ENCODE measurements around the gene OR1A2.
A peak's percentile ranks its signal among the peaks of the same experiment; 100 is the strongest.
"Not testable (repeated sequence)": the region's sequence is repeated elsewhere in the genome, so short reads cannot be mapped to it uniquely, and the experiment has no call there.

The OR1A2 gene, protein sequence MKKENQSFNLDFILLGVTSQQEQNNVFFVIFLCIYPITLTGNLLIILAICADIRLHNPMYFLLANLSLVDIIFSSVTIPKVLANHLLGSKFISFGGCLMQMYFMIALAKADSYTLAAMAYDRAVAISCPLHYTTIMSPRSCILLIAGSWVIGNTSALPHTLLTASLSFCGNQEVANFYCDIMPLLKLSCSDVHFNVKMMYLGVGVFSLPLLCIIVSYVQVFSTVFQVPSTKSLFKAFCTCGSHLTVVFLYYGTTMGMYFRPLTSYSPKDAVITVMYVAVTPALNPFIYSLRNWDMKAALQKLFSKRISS

DNA sequence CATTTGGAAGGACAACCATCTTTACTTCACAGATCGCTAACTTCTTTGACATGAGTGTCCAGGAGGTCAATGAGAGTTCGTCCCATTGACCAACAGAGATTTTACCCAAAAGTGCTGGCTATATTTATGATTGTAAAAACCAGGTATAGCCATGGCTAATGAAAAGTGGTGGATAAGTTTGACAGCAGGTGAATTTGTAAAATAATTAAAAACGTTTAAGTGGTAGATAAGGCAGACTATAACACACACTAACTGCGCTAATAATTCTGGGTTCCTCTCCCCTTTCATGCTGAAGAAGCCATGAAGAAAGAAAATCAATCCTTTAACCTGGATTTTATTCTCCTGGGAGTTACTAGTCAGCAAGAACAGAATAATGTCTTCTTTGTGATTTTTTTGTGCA, at the start of gene OR1A2:
Gene OR1A2 (plus strand): TSS at position 301 of the 400 bp plus-strand sequence. CDS start 0 bp downstream, at position 301.
- FAIRE-seq, result no peak

DNA sequence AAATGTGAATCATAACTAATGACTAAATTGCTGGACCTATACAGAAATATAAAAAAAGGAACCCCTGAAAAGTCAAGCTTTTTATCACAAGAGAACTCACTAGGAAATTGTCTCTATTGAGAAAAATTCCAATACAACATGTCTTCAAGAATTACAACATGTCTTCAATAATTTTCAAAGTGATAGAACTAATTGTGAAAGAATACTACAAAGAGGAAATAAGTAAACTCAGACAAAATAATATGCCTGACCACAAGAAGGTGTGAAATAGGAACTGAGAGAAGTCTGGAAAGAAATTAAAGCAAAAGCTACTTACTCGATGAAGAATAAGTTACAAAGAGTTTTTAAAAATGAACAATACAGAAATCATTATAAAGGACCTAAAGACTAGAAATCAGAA, 40.1 kb upstream of the OR1A2 start:
- FAIRE-seq, result no peak

DNA sequence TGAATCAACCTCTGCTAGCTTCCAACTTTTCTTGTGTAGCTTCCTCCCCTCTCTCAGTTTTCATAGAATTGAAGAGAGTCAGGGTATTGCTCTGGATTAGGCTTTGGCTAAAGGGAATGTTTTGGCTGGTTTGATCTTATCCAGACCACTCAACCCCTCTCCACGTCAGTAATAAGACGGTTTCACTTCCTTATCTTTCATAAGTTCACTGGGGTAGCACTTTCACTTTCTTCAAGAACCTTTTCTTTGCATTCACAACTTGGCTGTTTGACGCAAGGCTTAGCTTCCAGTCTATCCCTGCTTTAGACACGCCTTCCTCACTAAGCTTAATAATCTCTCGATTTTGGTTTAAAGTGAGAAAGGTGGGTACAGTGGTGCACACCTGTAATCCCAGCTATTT, 29.7 kb upstream of the OR1A2 start:
- FAIRE-seq, result no peak

DNA sequence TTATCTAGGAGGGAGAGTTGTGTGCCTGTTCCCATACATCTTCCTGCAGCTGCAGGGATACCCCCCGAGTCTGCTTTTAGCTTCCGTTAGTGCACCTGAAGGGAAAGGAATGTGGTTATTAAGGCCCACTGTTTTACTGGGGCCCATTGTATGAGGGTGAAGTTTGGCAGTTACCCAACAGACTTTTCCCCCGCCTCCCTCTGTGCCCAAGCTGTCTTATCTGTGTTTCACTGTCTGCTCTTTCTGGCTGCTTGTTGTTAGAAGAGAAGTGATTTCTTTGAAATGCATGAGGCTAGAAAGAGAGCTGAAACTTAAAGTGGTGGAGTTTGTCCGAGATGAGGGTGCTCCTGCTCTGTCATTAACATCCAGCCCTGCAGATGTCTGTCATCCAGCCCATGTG, 7.4 kb upstream of the OR1A2 start:
- FAIRE-seq, result no peak

DNA sequence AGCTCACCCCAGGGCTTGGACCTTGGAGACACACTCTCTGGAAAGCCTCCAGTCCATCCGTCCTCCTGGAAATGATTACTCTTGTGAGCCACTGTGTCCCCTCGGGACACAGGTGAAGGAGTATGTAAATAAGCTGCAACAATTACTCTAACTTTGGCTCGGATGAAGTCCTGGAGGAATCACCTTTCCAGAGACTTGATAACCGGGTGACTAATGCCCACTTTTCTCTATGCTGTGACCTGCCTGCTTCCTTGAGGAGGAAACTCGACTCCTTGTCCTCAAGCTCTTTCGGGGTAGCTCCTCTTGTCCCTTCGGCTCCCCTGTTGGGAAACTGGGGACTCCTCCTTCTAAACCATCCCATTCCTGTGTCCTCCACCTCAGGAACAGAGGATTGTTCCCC, 10.0 kb downstream of the OR1A2 start, which contains the start of gene OR1A1:
Gene OR1A1 (plus strand): TSS at position 301 of the 400 bp plus-strand sequence. CDS start 7,954 bp downstream, outside the sequence.
- FAIRE-seq, result no peak

DNA sequence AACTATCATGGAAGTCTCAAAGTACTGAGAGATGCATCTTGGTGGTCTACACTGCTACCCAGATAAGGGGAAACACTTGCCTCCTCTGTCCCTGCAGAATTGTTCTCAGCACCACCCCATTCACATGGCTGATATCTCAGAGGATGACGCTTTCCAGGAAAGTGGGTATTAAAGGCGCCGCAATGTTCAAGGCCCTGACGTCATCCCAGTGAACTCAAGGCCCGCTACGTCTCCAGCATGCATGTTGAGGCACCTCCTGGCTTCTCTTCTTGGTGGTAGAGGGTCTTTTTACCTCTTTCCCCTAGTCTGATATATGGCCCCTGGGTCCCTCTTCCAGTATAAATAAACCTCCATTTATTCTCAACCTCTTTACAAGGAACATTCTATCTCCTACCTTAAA, 11.2 kb downstream of the OR1A2 start:
- FAIRE-seq, result no peak

DNA sequence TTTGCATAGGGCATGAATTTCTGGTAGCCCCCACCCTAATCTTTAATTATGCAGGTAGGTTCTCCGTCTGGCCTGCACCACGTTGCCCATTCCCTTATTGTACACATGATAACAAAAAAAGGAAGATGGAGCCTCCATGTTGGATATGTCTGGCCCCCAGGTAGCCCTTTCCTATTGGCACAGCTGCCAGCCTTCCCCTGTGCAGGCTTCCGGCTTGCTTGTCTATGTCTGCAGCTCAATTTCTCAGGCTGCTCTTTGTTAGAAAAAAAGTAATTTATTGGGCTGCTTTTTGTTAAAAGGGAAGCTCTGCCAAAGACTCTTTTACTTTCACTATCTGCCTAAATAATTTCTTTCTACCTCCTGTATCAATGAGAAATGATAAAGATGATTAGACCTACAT, 15.7 kb downstream of the OR1A2 start:
- FAIRE-seq, result no peak

DNA sequence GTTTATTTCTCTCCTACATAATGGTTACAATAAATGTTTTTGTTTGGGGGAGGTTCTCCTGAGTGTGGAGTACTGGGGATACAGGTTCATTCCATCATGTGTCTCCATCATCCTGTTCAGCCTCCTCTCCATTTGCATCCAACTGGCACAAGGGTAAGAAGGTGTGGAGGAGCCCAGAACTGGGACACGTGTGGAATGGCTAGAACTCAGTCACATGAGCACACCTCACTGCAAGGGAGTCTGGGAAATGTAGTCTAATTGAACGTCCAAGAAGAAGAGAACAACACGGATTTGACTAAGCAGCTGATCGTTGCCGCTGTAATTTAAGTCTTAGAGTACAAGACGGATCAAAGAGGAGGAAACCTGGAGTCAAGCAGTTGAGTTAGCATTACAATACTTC, 16.3 kb downstream of the OR1A2 start:
- FAIRE-seq, result no peak

DNA sequence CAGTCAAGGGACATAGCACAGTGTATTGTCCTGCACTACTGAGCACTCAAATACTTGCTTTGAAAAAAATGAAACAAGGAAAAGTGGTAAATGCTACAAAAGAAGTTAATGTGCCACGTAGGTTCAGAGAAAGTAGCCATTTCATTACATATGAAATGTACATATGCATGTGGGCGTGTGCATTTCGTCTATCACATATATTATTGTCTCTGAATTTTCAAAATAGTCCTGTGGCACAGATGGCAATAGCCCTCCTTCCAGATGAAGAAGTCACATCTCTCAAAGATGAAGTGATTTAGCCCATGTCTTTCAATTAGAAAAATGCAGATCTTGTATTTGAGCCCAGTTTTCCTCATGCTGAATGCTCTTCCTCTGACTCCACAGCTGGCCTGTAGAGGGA, 22.7 kb downstream of the OR1A2 start:
- not testable (repeated sequence) for FAIRE-seq

DNA sequence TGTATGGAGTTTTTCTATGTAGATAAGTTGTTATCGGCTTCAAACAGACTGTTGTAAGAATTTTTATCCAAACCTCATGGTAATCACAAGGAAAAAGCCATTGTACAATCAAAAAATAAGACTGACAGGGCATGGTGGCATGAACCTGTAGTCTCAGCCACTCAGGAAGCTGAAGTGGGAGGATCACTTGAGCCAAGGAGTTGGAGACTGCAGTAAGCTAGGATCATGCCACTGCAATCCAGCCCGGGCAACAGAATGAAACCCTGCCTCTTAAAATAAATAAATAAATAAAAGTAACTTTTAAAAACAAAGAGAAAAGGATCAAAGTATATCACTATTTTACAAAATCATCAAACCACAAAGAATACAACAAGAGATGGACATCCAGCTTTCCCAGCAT, 24.5 kb downstream of the OR1A2 start:
- FAIRE-seq, result no peak

DNA sequence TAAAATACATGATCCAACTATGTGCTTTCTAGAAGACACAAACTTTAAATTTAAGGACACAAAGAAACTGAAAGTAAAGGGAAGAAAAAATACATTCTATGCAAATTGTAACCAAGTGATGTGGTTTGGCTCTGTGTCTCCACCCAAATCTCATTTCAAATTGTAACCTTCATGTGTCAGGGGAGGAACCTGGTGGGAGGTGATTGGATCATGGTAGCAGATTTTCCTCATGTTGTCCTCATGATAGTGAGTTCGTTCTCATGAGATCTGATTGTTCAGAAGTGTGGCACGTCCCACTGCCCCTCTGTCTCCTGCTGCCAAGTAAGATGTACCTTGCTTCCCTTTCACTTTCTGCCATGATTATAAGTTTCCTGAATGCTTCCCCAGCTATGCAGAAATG, 25.2 kb downstream of the OR1A2 start:
- FAIRE-seq, result no peak

DNA sequence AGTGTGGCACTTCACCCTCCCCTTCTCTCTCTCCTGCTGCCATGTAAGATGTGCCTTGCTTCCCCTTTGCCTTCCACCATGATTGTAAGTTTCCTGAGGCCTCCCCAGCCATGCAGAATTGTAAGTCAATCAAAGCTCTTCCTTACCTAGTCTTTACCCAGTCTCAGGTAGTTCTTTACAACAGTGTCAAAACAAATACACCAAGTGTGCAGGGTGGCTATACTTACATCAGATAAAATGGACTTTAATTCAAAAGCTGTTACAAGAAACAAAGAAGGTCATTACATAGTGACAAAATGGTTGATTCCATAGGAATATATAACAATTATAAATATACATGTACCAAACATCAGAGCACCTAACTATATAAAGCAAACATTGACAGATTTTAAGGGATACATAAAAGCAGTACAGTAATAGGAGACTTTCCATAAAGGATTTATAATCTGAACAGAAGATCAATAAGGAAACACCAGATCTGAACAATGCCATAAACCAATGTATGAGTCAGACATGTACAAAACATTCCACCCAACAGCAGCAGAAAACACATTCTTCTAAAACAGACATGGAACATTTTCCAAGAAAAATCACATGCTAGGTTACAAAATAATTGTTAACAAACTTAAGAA, 27.5 kb downstream of the OR1A2 start:
- FAIRE-seq, result peak; percentile 81

DNA sequence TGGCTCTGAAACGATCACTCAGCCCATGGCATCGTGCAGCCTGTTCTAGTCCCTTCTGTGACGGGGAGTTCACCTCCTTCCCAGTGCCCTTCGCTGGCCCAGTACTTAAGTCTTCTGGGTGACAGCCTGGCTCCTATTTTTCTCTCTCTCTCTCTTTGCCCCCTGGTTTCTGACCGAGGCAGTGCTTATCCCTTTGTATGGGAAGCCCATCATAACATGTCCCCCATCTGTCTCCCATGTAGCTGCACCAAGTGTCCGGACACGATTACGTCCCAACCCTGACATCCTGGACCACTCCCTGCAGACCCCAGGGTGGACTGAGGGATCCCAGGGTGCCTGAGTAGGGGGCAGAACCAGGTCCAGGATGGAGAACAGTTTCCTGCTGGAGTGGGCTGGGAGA, 35.0 kb downstream of the OR1A2 start:
- FAIRE-seq, result not testable (repeated sequence)

DNA sequence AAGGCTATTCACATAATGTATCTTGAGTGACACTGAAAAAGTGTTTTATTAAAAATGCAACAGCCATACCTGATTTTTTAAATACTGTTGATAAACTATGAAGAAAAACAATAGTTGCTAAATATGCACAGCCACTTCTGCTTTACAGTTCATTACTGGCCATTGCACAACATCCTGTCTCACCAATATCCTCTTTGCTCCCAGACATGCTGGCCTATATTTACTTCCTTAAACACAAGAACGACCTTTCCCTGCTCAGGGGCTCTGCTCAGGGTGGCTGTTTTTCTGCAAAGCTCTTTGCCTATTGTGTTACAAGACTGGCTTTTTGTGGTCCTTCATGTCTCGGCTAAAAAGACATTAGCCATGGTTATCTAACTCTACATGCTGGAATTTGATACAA, 41.4 kb downstream of the OR1A2 start:
- FAIRE-seq, result not testable (repeated sequence)

DNA sequence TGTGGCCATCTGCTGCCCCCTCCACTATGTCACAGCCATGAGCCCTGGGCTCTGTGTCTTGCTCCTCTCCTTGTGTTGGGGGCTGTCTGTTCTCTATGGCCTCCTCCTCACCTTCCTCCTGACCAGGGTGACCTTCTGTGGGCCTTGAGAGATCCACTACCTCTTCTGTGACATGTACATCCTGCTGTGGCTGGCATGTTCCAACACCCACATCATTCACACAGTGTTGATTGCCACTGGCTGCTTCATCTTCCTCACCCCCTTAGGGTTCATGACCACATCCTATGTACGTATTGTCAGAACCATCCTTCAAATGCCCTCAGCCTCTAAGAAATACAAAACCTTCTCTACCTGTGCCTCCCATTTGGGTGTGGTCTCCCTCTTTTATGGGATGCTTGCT, 43.7 kb downstream of the OR1A2 start:
- not testable (repeated sequence) for FAIRE-seq

DNA sequence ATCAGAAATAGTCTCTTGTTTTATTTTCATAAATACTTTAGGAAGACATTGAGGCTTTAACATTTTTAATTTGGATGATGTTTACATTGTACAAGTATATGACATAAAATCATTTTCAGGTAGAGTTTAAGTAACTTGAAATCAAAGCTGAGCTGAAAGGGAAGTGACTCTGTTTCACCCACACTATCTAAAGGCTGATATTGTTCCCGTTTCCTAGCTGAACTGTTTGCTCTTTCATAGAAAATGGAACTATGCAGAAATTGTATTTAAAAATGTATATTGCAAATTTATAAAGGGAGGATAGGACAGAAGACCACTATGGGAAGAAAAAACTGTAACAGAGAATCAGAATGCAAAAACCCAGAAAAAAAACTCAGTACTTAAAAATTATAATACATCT, 47.5 kb downstream of the OR1A2 start:
- FAIRE-seq, result not testable (repeated sequence)

Measured in colon (tissue), 2 donors.